GM12891 (cell line): ENCODE measurements around the gene DYDC1.
"Not testable (repeated sequence)": the region's sequence is repeated elsewhere in the genome, so short reads cannot be mapped to it uniquely, and the experiment has no call there.

ENCODE experiments used
- DNase-seq: peaks from one replicate; pipeline ENCODE4 v3.0.0; 2011; ENCODE audit warnings: low spot score; ENCODE audit not compliant: insufficient read length
- FAIRE-seq: peaks from 2 replicates; lab custom pipeline; 2011; peaks lifted over from hg19 to GRCh38; lab: Jason Lieb, UNC
- PAX5 ChIP-seq: IDR thresholded peaks from 2 replicates; pipeline ENCODE4 v1.6.1; 2011; ENCODE audit warnings: low read length, moderate library complexity, mild to moderate bottlenecking; ENCODE audit not compliant: insufficient read depth, severe bottlenecking
- POLR2A ChIP-seq: IDR thresholded peaks from 2 replicates; pipeline ENCODE4 v1.6.1; 2011; ENCODE audit warnings: low read depth, low read length, control low read depth
- POLR2AphosphoS5 ChIP-seq: IDR thresholded peaks from 2 replicates; pipeline ENCODE4 v1.6.1; 2011; ENCODE audit warnings: low read depth, low read length, control low read depth
- POU2F2 ChIP-seq: IDR thresholded peaks from 2 replicates; pipeline ENCODE4 v1.6.1; 2011; ENCODE audit warnings: low read depth, mild to moderate bottlenecking, control low read depth, low read length, moderate library complexity
- SPI1 ChIP-seq: IDR thresholded peaks from 2 replicates; pipeline ENCODE4 v1.6.1; 2011; ENCODE audit warnings: low read depth, low read length, control low read depth
- TAF1 ChIP-seq: IDR thresholded peaks from 2 replicates; pipeline ENCODE4 v1.6.1; 2011; ENCODE audit warnings: low read depth, low read length, control low read depth

The DYDC1 gene

GRCh38 chr10:80320377-80320776, 36.2 kb downstream of the DYDC1 start:
- no peak for FAIRE-seq
- DNase-seq, result no peak

GRCh38 chr10:80319725-80320290, 36.7 kb downstream of the DYDC1 start:
- FAIRE-seq, result no peak
- no peak for DNase-seq
- TF ChIP-seq SPI1, result no peak
- TF ChIP-seq PAX5, result no peak
- TF ChIP-seq POU2F2, result no peak
- TF ChIP-seq POLR2AphosphoS5, result no peak
- TF ChIP-seq TAF1, result no peak
- TF ChIP-seq POLR2A, result no peak

More at GRCh38 chr10:80320377-80320776, 36.2 kb downstream of the DYDC1 start:
- no peak for TF ChIP-seq PAX5

GRCh38 chr10:80319318-80319717, 37.2 kb downstream of the DYDC1 start:
- TF ChIP-seq SPI1 (no peak), POLR2AphosphoS5 (no peak), PAX5 (no peak), TAF1 (no peak), POU2F2 (no peak), POLR2A (no peak)
- FAIRE-seq (no peak), DNase-seq (no peak)

GRCh38 chr10:80318742-80319141, 37.8 kb downstream of the DYDC1 start:
- no peak for FAIRE-seq
- TF ChIP-seq POU2F2, result no peak
- no peak for TF ChIP-seq POLR2A
- TF ChIP-seq PAX5, result no peak
- TF ChIP-seq TAF1, result no peak
- TF ChIP-seq SPI1, result no peak
- no peak for TF ChIP-seq POLR2AphosphoS5
- DNase-seq, result no peak

- FAIRE-seq (no peak), DNase-seq (no peak)
- TF ChIP-seq POU2F2 (no peak), POLR2AphosphoS5 (no peak), PAX5 (no peak), SPI1 (no peak), POLR2A (no peak), TAF1 (no peak)
These were observed 41.2 kb downstream of the DYDC1 start for GRCh38 chr10:80315391-80315790.

GRCh38 chr10:80313523-80313922, 43.0 kb downstream of the DYDC1 start:
- no peak for TF ChIP-seq TAF1
- no peak for TF ChIP-seq POLR2A
- no peak for TF ChIP-seq SPI1
- TF ChIP-seq POU2F2, result no peak
- TF ChIP-seq PAX5, result no peak
- no peak for TF ChIP-seq POLR2AphosphoS5
- no peak for DNase-seq
- no peak for FAIRE-seq

GRCh38 chr10:80305989-80306388, 50.6 kb downstream of the DYDC1 start:
- FAIRE-seq, DNase-seq: not testable (repeated sequence)

- no peak for TF ChIP-seq TAF1
- no peak for TF ChIP-seq SPI1
- no peak for TF ChIP-seq PAX5
- no peak for TF ChIP-seq POLR2A
- DNase-seq (no peak), FAIRE-seq (no peak)
These were observed 59.6 kb downstream of the DYDC1 start for GRCh38 chr10:80296942-80297341.

- no peak for DNase-seq
- no peak for FAIRE-seq
- no peak for TF ChIP-seq POLR2A
- TF ChIP-seq PAX5, result no peak
- no peak for TF ChIP-seq POU2F2
- no peak for TF ChIP-seq SPI1
- TF ChIP-seq TAF1, result no peak
- no peak for TF ChIP-seq POLR2AphosphoS5
These were observed 63.8 kb downstream of the DYDC1 start for GRCh38 chr10:80292607-80293239.

GRCh38 chr10:80290474-80291220, 65.9 kb downstream of the DYDC1 start:
- DNase-seq, result no peak
- TF ChIP-seq TAF1 (no peak), POLR2A (no peak), POLR2AphosphoS5 (no peak), POU2F2 (no peak), PAX5 (no peak), SPI1 (no peak)
- FAIRE-seq, result no peak
